Transverse colon (tissue), 4 donors: ENCODE data around the gene GNS. TPM values are rescaled to one million over a fixed set of nuclear protein-coding genes. Genes with fewer than 3 reads are reported as not detected.

Experiments
- DNase-seq: peaks from one replicate; pipeline ENCODE4 v3.0.0-alpha.2; 2019
- H3K27ac ChIP-seq, 4 donors: fragments of 200-600 bp; sonication (generic); 2 replicates each; pipeline ENCODE4 v1.5.1; 2016 to 2018; ENCODE audit warnings: inconsistent platforms in 4 of 4
- H3K27me3 ChIP-seq: fragments of 200-600 bp; sonication (generic); 2 replicates; pipeline ENCODE4 v1.5.1; 2017; ENCODE audit warnings: inconsistent platforms
- H3K36me3 ChIP-seq, 4 donors: fragments of 200-600 bp; sonication (generic); 2 replicates each; pipeline ENCODE4 v1.5.1; 2017 to 2019; ENCODE audit warnings: inconsistent platforms in 4 of 4
- H3K4me1 ChIP-seq, 4 donors: fragments of 200-600 bp; sonication (generic); 2 replicates each; pipeline ENCODE4 v1.5.1; 2017 to 2020; ENCODE audit warnings: inconsistent platforms in 4 of 4
- H3K4me3 ChIP-seq, 4 donors: fragments of 200-600 bp; sonication (generic); 1 replicate in 1 of 4; 2 replicates in 3 of 4; pipeline versions ENCODE4 v1.5.1 to v1.6.1; 2017 to 2019; ENCODE audit warnings: inconsistent platforms in 4 of 4
- H3K9me3 ChIP-seq, 2 donors: fragments of 200-600 bp; sonication (generic); 2 replicates each; pipeline ENCODE4 v1.5.1; 2017 to 2019; ENCODE audit warnings: inconsistent platforms in 2 of 2
- EP300 ChIP-seq: sonication (generic); formaldehyde crosslinking; IDR thresholded peaks from one replicate; pipeline ENCODE4 v1.6.1; 2017; ENCODE audit warnings: antibody characterized with exemption, low read depth
- POLR2A ChIP-seq: fragments of 450-650 bp; IDR thresholded peaks from one replicate; pipeline ENCODE4 v1.6.1; 2016; ENCODE audit warnings: antibody characterized with exemption, mild to moderate bottlenecking, moderate library complexity
- POLR2AphosphoS5 ChIP-seq, 3 donors: sonication (generic); formaldehyde crosslinking; IDR thresholded peaks; one replicate each; pipeline ENCODE4 v1.6.1; 2016; ENCODE audit warnings: antibody characterized with exemption in 3 of 3
- WGBS, 2 donors: methylation state at CpG; one replicate each; pipeline ENCODE4 v1.1.5; 2018; ENCODE audit warnings: low coverage in 1 of 2; 5-methylcytosine and 5-hydroxymethylcytosine counted together
- in situ Hi-C, 4 donors: fragments of 200-750 bp; cut with MboI; loops; one replicate each; pipeline versions ENCODE4 v1.15.0 to v1.15.1; 2017; ENCODE audit warnings: low sequenced_read_pairs in 3 of 4, low pct_ligation_motif_present in 1 of 4, low pct_unique_long_range_greater_than_20kb in 1 of 4
- intact Hi-C: fragments of 100-400 bp; cut with DNase I; formaldehyde crosslinking; loops from one replicate; pipeline ENCODE4 v1.15.1; 2023; ENCODE audit warnings: low total_unique reads
- total RNA-seq, 4 donors: library from RNA; depleted of rRNA; stranded (reverse); fragments of >200 nt; gene quantifications; one replicate each; pipeline ENCODE4 v1.1.0, GENCODE V29; 2016
- TF ChIP-seq, protein P1 (sequence below), 5 experiments: fragments of 200-600 bp in 3 of 5; fragments of 450-650 bp in 2 of 5; sonication (generic) in 3 of 5; IDR thresholded peaks; 1 replicate in 2 of 5; 2 replicates in 3 of 5; pipeline ENCODE4 v1.5.1; 2016 to 2017; ENCODE audit warnings: antibody characterized with exemption in 5 of 5, inconsistent platforms in 3 of 5, mild to moderate bottlenecking in 2 of 5, moderate library complexity in 1 of 5

GNS gene
- total RNA-seq, 4 donors from 2014 or later = 22.3 to 67.0 (median 48.3) TPM

DNA sequence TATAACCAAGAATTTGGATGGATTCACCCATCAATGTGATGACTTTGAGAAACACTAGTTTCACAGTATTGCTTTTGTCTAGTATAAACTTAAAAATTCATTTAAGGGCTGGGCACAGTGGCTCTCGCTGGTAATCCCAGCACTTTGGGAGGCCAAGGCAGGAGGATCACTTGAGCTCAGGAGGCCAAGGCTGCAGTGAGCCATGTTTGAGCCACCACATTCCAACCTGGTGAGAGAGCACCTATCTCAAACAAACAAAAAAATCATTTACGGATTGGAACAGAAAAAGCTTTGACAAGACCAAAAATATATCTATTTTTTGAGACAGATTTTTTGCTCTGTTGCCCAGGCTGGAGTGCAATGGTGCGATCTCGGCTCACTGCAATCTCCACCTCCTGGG is 27.5 kb downstream of the GNS start:
- in situ Hi-C loops = no loop called here
- peaks cover 0 to 22% (median 4%) of the 10 kb centered on the region in 4 donors for H3K36me3 ChIP-seq

DNA sequence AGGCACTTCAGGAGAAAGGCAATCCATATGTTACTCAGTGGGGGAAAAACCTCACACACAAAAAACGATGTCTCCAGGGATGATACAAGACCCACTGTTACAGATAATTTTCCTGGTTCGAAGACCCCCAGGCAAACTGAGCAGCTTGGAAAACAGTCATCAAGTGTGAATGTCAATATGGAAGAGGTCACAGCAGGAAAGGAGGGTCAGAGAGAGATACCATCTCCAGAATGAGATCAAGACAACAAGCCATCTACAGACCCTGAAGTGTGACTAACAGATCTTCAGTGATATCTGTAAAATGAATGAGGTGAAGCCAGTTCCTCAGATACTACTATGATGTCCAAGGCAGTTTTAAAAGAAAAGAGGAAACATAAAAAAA is 28.6 kb downstream of the GNS start:
- peaks cover 0 to 15% (median 0%) of the 10 kb centered on the region in 4 donors for H3K36me3 ChIP-seq
- in situ Hi-C loops (no loop called here), intact Hi-C loops (no loop called here)
- 72 to 75% methylated on average over 2 of the region's 2 CpGs for WGBS, 2 donors
- H3K27me3 ChIP-seq = no peaks in the 10 kb centered on the region
- H3K4me3 ChIP-seq = no peak overlapping the region
- DNase-seq = no peak
- peaks cover 0 to 10% (median 3%) of the 10 kb centered on the region in 4 donors for H3K4me1 ChIP-seq
- H3K27ac ChIP-seq = peak overlapping the region in 2 of 4 donors; percentile 30 to 40
- H3K9me3 ChIP-seq = no peaks in the 10 kb centered on the region
- TF ChIP-seq, protein P1, sequence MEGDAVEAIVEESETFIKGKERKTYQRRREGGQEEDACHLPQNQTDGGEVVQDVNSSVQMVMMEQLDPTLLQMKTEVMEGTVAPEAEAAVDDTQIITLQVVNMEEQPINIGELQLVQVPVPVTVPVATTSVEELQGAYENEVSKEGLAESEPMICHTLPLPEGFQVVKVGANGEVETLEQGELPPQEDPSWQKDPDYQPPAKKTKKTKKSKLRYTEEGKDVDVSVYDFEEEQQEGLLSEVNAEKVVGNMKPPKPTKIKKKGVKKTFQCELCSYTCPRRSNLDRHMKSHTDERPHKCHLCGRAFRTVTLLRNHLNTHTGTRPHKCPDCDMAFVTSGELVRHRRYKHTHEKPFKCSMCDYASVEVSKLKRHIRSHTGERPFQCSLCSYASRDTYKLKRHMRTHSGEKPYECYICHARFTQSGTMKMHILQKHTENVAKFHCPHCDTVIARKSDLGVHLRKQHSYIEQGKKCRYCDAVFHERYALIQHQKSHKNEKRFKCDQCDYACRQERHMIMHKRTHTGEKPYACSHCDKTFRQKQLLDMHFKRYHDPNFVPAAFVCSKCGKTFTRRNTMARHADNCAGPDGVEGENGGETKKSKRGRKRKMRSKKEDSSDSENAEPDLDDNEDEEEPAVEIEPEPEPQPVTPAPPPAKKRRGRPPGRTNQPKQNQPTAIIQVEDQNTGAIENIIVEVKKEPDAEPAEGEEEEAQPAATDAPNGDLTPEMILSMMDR (IDR thresholded peaks at IDR 0.05) = no peak
- TF ChIP-seq EP300 (no peak), POLR2AphosphoS5 (IDR thresholded peaks at IDR 0.05) (no peak), POLR2A (no peak)

More for the DNA sequence above, 27.5 kb downstream of the GNS start:
- H3K4me3 ChIP-seq = no peak overlapping the region
- WGBS, 2 donors = 97 to 100% methylated on average over 3 to 4 of the region's 4 CpGs
- no peaks in the 10 kb centered on the region for H3K27me3 ChIP-seq
- no peak for DNase-seq
- H3K27ac ChIP-seq = no peak overlapping the region
- no peaks in the 10 kb centered on the region for H3K9me3 ChIP-seq
- intact Hi-C loops = no loop called here
- no peak for TF ChIP-seq POLR2AphosphoS5 (IDR thresholded peaks at IDR 0.05)
- TF ChIP-seq POLR2A = no peak
- TF ChIP-seq, protein P1 (IDR thresholded peaks at IDR 0.05) = no peak
- no peak for TF ChIP-seq EP300
- H3K4me1 ChIP-seq = peaks cover 0 to 10% (median 3%) of the 10 kb centered on the region in 4 donors

DNA sequence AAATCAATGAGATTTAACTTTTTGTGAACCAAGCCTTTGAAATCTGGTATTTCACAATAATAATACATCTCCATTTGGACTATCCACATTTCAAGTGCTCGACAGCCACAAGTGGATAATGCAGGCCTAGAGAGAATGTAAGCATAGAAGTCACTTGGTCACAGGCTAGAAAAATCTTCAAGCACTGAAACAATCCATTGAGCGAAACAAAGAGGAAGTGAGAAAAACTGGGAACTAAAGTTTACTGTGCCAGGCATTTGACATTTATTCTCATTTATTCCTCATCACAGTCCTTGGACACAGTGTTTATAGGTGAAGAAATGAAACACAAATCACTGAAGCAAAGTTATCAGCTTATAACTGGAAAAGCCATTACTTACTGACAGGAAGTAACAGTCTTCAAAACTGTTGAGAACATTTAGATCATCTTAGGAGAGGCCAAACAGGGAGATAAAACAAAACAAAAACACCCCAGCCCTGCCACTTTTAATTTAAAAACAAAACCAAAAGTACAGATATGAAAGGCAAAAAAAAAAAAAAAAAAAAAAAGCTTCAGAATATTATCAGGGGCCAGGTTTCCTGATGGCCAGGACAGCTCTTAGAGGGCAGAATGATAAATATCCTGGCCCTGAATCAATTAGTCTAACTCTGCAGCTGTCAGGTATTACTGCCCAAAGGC is 29.2 kb downstream of the GNS start:
- Histone ChIP-seq H3K27ac (peak overlapping the region in 3 of 4 donors; percentile 30 to 41 (median 40)), H3K27me3 (no peaks in the 10 kb centered on the region), H3K36me3 (peaks cover 0 to 10% (median 0%) of the 10 kb centered on the region in 4 donors), H3K4me1 (peaks cover 0 to 10% (median 3%) of the 10 kb centered on the region in 4 donors), H3K4me3 (no peak overlapping the region), H3K9me3 (no peaks in the 10 kb centered on the region)
- no peak for TF ChIP-seq POLR2AphosphoS5 (IDR thresholded peaks at IDR 0.05)
- TF ChIP-seq, protein P1 (IDR thresholded peaks at IDR 0.05) = no peak
- in situ Hi-C loops (no loop called here), intact Hi-C loops (no loop called here)
- DNase-seq = no peak
- 68 to 82% methylated on average over 2 of the region's 2 CpGs for WGBS, 2 donors

DNA sequence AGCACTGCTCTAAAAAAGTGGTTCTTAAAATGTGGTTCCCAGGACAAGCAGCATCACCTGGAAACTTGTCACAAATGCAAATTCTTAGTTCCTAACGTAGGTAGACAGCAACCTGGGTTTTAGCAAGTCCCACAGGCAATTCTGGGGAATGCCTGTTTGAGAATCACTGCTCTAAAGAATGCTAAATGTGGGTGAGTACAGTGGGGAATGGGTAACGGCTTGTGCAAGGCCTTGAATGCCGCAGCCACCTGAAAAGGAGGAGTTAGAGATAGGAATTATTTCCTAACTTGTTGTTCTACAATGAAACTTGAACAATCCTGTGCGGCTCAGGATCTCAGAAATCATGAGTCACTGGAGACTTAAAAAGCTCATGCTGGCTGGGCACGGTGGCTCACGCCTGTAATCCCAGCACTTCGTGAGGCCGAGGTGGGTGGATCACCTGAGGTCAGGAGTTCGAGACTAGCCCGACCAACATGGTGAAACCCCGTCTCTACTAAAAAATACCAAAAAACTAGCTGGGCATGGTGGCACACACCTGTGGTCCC is 34.9 kb downstream of the GNS start:
- Histone ChIP-seq H3K4me3 (no peak overlapping the region), H3K9me3 (no peaks in the 10 kb centered on the region), H3K27ac (no peak overlapping the region), H3K27me3 (no peaks in the 10 kb centered on the region), H3K36me3 (peaks cover 0 to 31% (median 11%) of the 10 kb centered on the region in 4 donors), H3K4me1 (peaks cover 0 to 1% (median 0%) of the 10 kb centered on the region in 4 donors)
- TF ChIP-seq EP300 (no peak), POLR2A (no peak), POLR2AphosphoS5 (IDR thresholded peaks at IDR 0.05) (no peak)
- TF ChIP-seq, protein P1 (IDR thresholded peaks at IDR 0.05) = no peak
- in situ Hi-C loops = loop anchor here in 1 of 4 donors (25.0 kb wide), 1 partner anchor 287 kb away; no protein-coding TSS in a partner anchor
- 94% methylated on average over 11 of the region's 11 CpGs; no CpG with 5 or more reads in 1 of the 2 donors for WGBS, 2 donors
- no peak for DNase-seq
- intact Hi-C loops = no loop called here
